DND-41 (cell line): Measurements from ENCODE around the gene HMCN2.

Source experiments
- CTCF ChIP-seq: IDR thresholded peaks from 2 replicates; pipeline ENCODE4 v1.5.1; 2012; ENCODE audit warnings: borderline replicate concordance, low read length, moderate library complexity, mild to moderate bottlenecking; ENCODE audit not compliant: poor library complexity, severe bottlenecking; ENCODE audit errors: extremely low read depth
- EZH2 ChIP-seq: IDR thresholded peaks from 3 replicates; pipeline ENCODE4 v1.6.1; 2012; ENCODE audit warnings: borderline replicate concordance, low read depth, mild to moderate bottlenecking, moderate library complexity, low read length, inconsistent platforms; ENCODE audit not compliant: severe bottlenecking

GRCh38 chr9:130368631-130369103 lies 103.1 kb downstream of the HMCN2 start:
- TF ChIP-seq CTCF (no peak), EZH2 (no peak)
